ENCODE data around the gene MRPL40.
"Not testable (repeated sequence)": the region's sequence is repeated elsewhere in the genome, so short reads cannot be mapped to it uniquely, and the experiment has no call there.

The MRPL40 gene

DNA sequence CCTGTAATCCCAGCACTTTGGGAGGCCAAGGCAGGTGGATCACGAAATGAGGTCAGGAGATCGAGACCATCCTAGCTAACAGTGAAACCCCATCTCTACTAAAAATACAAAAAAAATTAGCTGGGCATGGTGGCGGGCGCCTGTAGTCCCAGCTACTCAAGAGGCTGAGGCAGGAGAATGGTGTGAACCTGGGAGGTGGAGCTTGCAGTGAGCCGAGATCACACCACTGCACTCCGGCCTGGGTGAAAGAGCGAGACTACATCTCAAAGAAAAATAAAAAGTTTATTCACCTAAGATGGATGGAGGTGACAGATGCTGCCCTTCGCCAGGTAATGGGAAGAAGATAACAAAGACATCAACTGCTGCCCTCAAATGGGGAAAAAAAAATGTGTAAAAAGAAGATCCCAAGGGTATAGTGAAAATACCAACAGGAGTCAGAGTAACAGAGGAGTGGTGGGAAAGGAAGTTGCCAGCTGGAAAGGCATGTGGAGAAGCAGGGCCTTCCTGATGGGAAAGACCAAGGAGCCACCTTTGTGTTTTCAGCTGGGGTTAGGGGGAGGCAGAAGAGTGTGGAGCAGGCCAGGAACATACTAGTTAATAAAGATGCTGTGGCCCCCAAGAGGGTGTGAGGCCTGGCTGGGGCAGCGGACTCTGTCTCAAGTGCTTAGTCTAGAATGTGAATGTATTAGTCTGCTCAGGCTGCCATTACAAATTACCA is 4.3 kb downstream of the MRPL40 start:
- in situ Hi-C loops (cut with HindIII; ENCODE audit: low sequenced_read_pairs) = not testable (repeated sequence)

DNA sequence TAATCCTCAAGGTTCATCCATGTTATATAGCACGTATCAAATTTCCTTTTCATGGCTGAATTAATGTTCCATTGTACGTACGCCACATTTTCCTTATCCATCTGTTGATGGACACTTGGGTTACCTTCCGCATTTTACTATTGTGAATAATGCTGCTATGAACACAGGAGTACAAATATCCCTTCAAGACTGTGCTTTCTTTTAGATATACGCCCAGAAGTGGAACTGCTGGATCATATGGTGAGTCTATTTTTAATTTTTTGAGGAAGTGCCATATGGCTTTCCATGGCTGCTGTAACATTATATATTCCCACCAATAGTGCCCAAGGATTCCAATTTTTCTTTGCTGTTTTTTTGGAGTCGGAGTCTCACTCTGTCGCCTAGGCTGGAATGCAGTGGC is 6.0 kb downstream of the MRPL40 start:
- in situ Hi-C loops (cut with HindIII; ENCODE audit: low sequenced_read_pairs) = no loop called here

- in situ Hi-C loops (cut with HindIII; ENCODE audit: low sequenced_read_pairs) = no loop called here
These were observed 8.3 kb downstream of the MRPL40 start for GRCh38 chr22:19440411-19441195.

GRCh38 chr22:19442166-19442565 is 9.8 kb downstream of the MRPL40 start:
- in situ Hi-C loops (cut with HindIII; ENCODE audit: low sequenced_read_pairs) = no loop called here

DNA sequence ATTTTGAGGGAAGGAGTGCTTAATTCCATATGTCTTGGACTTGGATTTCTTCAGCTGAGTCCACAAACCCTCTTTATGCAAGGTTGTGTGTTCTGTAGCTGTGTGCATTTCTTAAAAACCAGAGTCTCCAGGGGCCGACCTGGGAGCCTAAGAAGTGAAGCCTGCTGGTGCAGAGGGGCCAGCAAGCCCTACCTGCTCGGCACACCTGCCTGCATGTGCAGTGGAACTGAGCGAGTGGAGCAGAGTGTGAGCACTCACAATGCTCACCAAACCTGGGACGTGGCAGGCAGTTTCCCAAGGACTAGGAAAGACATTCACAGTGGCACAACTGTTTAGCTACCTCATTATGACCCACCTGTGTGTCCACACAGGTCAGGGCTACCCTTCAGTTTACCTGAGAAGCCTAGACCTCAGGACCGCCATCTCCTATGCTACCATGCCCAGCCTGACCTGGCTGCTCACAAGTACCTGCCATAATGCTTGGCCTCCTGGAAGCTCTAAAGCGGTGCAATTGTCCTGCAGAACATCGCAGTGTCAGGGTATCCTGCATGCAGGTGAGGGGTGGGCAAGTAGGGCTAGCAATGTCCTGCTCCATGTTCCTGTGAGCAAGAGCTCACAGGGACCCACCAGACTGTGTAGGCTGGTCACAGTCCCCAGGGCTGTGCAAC is 11.3 kb downstream of the MRPL40 start:
- in situ Hi-C loops (cut with HindIII; ENCODE audit: low sequenced_read_pairs) = no loop called here

- in situ Hi-C loops (cut with HindIII; ENCODE audit: low sequenced_read_pairs) = not testable (repeated sequence)
These were observed 13.1 kb downstream of the MRPL40 start for GRCh38 chr22:19445279-19445982.

GRCh38 chr22:19446603-19447329 is 14.4 kb downstream of the MRPL40 start:
- in situ Hi-C loops (cut with HindIII; ENCODE audit: low sequenced_read_pairs) = no loop called here

DNA sequence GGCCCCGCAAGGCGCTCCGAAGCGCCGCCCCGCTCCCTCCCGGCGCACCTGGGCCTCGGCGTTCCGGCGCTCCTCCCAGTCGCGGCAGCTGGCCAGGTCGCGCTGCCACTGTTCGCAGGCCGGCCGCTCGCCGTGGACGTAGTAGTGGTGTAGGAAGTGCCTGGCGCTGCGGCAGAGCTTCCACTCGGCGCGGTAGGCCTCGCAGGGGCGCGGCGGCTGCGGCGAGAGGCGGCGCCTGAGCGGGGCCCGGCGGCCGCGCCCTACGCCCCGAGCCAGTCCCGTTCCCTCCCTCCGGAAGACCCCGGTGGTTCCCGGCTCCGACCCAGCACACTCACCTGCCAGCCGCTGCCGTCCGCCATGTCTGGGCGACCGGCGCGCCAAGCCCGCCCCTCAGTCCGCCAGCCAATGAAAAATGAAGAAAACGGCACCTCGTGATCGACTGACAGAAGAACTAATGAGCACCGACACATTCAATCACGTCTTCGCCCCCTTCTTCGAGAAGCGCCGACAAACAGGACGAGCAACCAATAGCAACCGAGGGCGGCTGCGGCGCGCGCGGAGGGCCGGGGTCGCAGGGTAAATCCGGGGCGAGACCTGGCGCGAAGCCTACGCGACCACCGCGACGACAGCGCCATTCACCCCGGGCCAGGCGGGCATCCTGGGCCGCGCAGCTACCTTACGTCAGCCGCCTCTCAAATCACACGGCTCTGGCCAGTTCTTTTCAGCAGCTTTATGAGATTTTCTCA is 15.2 kb downstream of the MRPL40 start, which contains the start of gene C22orf39:
Gene C22orf39, minus strand, starts transcription at position 382 of the 746 bp plus-strand sequence. Its CDS starts 23 bp downstream, at position 359.
- in situ Hi-C loops (cut with HindIII; ENCODE audit: low sequenced_read_pairs) = no loop called here

GRCh38 chr22:19448076-19448607 is 15.8 kb downstream of the MRPL40 start:
- in situ Hi-C loops (cut with HindIII; ENCODE audit: low sequenced_read_pairs) = no loop called here

DNA sequence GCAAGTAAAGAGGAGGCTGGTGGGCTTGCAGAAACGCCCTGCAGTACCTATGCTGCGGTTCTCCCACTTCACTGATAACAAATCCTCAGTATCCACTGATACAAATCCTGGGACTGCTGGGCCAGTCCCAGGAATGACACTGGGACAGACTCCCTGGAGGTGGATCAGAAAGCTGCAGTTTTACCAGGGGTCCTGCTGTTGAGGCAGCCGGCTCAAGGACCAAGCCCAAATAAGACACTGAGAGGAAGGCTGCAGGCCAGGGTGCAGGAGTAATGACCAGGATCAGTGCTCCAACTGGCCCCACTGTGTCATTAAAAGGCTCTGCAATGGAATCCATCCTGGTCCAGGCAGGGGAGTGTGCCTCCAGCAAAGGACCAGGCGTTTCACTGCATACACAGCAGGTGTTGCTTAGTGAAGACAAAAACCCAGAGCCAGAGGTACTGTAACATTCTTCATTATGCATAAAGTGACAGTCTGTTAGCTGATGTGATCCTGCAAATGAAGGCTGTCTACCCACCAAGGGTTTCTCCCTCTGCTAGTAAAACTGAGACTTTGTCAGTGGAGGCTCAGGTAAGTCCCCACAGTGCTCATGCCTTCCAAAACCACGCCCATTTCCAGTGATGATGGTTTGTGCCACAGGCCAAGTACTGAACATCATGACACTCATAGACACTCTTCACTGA is 16.5 kb downstream of the MRPL40 start:
- in situ Hi-C loops (cut with HindIII; ENCODE audit: low sequenced_read_pairs) = no loop called here

DNA sequence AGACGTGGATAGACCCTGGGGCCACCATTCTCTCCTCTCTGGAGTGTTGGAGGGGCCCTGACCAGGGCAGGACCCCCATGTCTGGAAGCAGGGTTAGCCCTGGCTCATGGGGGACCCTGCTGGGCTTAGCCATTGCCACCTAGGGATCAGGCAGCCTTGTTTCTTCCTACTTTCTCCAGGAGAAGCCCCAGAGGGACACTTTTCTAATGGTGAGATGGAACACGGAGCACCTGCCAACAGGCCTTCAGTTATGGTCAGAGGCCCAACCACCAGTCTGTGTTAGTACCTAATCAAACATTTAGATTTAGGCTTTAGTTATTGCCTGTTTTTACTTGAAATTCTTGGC is 17.1 kb downstream of the MRPL40 start:
- in situ Hi-C loops (cut with HindIII; ENCODE audit: low sequenced_read_pairs) = no loop called here

DNA sequence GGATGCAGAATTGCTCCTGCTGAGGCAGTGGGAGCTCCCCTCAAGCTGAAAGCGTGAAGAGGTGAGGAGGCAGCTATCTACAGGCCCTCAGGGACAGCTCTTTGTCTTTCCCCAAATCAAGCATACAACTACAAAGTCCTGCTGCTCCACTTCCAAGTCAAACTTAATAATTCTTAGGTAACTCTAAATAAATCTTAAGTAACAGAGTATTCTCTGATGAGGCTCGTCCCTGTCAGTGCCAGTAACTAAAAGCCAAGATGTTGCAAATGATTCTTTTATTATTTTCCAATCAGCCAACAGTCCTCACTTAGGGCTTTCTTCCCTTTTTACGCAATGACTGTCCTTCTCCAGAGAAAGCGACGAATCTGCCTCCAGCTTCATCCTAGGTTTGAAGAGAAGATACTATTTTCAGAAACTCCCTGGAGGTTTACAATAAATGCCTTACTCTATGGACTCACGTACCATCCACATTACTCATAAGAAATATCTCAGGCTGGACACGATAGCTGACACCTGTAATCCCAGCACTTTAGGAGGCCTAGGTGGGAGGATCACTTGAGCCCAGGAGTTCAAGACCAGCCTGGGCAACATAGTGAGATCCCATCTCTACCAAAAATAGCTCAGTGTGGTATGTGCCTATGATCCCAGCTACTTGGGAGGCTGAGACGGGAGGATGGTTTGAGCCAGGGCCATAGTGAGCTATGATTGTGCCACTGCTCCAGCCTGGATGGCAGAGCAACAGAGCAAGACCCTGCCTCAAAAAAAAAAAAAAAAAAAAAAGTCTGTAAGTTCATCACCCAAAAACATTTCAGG is 18.2 kb downstream of the MRPL40 start:
- in situ Hi-C loops (cut with HindIII; ENCODE audit: low sequenced_read_pairs) = no loop called here

DNA sequence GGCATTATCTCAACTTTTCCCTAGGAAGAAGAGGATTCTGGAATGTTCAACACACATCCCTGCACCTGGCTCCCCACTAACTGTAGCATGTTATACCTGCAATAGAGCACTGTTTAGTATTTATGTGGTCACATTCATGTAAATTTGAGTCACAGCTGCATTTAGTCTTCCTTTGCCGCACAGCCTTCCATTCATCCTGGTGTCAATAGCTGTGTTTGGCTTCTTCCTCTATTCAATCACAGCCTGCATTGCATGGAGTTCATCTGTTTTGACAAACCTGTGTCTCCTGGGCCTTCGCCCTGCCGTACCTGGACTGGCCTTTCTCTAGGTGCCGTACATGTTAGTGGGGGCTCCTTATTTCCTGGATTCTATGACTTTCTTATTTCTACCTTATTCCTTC is 19.2 kb downstream of the MRPL40 start:
- in situ Hi-C loops (cut with HindIII; ENCODE audit: low sequenced_read_pairs) = no loop called here

DNA sequence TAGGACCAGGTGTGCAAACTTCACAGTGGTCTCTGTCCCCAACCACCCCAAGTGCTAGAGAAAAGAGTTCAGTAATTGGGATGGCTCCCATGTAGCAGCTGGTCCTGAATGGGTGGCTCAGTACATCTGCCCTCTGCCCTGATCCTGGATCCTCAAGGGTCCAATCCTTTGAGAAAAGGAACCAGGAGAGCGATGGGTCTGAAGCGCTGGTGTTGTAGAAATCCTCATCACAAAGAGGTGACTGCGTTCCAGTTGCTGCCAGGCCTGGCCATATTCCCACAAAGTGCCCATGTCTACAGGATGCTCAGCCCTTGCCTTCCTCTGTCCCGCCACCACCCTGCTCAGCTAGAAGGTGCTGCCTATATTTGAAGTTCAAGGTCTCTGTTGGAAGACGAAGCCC is 21.4 kb downstream of the MRPL40 start:
- in situ Hi-C loops (cut with HindIII; ENCODE audit: low sequenced_read_pairs) = no loop called here

- in situ Hi-C loops (cut with HindIII; ENCODE audit: low sequenced_read_pairs) = no loop called here
These were observed 21.8 kb downstream of the MRPL40 start for GRCh38 chr22:19454156-19454555.

DNA sequence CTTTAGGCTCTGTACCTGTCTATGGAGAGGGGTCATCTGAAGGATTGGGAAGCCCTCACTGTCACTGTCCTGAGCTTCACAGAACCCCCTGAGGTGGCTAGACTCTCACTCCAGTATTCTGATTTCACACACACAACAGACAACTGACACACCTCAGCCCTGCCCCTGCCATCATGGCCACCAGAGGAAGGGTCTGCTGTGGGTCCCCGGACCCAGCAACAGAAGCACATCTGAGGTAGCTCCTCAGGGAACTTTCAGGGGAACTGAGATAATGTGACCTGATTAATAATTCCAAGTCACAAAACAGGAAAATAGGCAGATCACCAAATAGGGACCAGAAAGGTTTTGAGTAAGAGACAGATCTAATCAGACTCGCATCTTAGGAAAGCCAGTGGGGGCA is 22.7 kb downstream of the MRPL40 start:
- in situ Hi-C loops (cut with HindIII; ENCODE audit: low sequenced_read_pairs) = no loop called here

DNA sequence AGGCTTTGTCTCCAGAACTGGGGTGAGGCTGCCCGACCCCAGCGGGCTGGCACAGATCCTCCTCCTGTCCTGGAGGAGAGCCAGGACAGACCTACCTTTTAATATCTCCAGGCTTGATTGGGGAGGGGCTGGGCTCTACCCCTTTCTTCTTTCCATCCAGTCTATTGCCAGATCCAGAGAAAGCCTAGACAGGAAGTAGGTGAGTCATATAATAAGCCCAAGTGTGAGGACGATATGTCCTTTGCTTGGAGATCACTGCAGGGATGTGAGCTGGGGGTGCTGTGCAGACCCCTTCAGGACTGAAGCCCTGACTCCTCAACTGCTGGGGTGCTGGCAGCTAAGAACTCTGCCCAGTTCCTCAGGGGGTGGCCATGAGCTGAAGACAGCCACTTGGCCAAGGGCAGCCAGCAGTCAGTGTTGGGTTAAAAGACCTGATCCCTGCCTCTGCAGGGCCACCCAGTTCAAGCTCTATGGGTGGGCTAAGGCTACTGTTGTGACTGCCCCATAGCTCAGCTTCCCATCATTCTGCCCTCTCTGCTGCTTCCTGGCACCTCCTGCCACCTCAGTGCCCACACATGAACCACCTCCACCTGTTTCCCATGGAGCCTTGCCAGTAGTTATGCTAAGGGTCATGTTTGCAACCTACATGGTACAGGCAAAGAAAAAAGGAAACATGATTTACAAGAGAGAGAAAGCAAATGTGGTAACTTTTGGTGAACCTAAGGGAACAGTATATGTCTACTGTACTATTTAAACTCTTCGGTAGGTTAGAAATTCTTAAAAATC is 23.4 kb downstream of the MRPL40 start:
- in situ Hi-C loops (cut with HindIII; ENCODE audit: low sequenced_read_pairs) = no loop called here

Measured in DLD1 (cell line).